Stimulated activated CD8-positive, alpha-beta memory T cell treated with anti-CD3 and anti-CD28 coated beads, Interleukin-4, amount 100 ng/mL, for 4 hours (primary cell): ENCODE measurements around the gene RGS3.

Experiments used
- DNase-seq, 2 donors: peaks; one replicate each; pipeline ENCODE4 v3.0.0-alpha.2; 2020; ENCODE audit warnings: low read depth in 2 of 2, low spot score in 1 of 2

RGS3 gene

DNA sequence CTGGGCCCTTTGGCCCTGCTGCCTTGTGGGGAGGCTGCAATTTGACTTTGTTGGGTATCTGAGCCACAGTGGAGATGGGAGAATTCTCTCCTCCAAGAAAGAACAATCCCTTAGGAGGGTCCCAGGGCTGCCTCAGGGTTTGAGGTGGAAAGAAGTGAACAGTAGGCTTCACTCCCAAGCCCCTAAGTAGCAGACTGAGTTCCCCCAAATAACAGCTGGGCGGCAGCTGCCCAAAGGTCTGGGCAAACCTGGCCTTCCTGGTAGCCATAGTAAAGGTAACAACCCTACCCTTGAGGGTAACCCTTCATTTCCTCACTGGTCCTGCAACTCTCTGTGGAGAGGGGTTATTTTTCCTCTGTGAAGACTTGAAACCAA is 746 bp downstream of the RGS3 start:
- no peak for DNase-seq

DNA sequence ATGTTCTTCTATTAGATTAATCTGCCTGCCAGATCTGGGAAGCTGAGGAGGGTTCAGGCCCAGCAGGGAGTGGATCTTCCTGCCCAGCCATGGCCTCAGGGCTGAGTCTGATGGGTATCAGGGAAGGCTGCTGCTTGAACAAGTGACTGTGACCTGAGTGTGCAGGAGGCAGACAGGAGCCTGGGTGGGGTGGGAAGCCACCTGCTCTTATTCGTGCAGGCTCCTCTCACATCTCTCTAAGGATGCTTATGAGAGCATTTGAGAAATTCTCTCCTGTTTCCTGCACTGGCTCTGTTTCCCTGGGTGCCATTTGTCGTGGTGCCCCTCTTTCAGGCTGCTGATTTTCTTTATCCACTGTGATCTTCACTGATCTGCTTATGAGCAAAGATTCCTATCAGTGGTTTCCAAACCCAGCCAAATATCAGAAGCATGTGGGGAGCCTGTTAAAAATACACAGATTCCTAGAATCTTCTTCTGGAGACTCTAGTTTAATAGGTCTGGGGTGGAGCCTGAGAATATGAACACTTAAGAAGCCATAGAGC is 2.1 kb downstream of the RGS3 start:
- DNase-seq = no peak

DNA sequence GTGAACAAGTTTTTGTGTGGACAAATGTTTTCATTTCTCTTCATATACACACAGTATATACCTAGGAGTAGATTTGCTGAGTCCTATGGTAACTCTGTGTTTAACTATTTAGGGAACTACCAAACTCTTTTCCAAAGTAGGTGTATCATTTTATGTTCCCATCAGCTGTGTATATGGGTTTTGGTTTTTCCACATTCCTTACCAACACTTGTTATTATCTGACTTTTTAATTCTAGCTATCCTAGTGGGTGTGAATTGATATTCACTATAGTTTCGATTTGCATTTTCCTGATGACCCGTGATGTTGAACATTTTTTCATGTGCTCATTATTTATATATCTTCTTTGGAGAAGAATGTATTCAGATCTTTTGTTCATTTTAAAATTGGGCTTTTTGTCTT is 3.7 kb downstream of the RGS3 start:
- no peak for DNase-seq

DNA sequence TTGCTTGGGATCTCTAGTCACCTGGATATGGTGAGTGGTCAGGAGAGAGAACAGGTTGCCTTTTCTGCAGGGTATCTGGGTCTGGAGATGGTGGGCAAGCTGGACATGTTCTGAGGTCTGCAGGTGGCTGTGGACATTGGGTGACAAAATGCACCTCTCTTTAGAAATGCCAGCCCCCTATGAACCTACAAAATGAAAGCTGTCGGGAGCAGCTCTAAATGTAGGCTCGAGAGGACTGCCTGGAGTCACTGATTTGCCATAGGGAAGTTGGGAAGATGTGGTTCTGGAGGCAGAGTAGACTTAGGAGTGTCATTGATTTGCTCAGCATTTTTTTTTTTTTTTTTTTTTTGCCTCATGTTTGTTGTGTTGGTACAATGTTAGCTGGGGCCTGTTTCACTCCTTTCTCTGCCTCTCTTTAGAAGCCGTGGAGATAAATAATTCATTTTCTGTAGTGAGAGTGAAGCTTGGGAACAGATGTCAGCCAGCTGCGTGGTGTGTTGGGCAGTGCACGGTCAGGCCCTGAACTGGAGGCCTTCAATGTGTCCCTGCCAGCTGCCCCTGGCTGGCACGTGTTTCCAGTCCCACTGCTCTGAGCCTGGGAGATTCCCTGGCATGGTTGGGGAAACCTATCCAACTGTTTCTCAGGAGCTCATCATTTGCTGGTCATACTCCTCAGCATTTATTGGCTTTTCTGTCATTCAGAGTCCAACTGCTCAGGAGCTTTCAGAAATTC is 5.4 kb downstream of the RGS3 start:
- DNase-seq = no peak

DNA sequence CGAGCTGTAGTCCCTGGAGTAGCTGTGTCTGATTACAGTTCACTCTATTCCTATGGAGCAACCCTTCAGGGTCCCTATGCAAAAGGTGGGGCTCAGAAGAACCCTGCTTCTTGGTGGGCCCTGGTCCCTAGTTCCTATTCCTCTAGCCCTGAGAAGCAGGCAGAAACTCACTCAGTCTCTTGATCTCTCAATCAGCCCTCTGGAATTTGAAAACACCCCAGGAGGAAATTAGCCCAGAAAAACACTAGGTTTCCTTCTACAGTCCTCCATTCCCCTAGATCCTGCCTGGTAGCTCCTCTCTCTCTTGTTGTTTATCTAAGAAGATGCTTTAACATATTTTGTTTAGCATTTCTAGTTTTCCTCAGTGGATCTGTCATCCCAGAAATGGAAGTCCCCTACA is 7.6 kb downstream of the RGS3 start:
- no peak for DNase-seq

DNA sequence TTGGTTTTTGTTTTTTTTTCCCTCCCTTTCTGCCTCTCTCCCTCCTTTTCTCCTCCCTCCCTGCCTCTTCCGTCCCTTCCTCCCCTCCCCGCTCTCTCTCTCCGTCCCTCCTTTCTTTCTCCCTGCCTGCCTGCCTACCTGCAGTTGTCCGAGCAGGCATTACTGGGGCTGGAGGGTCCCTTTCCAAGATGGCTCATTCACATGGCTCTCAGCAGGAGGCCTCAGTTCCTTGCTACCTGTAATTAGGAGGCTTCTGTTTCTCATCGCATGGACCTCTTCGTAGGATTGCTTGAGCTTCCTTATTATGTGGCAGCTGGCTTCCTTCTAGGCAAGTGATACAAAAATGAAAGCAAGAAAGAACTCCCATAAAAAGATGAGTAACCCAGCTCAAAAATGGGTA is 8.0 kb downstream of the RGS3 start:
- DNase-seq = no peak

DNA sequence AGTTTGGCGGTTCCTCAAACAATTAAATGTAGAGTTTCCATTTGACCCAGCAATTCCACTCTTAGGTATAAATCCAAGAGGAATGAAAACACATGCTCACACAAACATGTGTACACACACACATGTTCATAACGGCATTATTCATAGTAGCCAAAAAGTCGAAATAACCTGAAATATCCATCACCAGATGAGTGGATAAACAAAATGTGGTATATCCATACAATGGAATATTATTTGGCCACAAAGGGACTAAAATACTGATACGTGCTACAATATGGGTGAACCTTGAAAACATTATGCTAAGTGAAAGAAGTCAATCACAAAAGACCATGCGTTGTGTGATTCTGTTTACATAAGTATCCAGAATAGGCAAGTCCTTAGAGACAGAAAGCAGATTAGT is 8.7 kb downstream of the RGS3 start:
- no peak for DNase-seq

DNA sequence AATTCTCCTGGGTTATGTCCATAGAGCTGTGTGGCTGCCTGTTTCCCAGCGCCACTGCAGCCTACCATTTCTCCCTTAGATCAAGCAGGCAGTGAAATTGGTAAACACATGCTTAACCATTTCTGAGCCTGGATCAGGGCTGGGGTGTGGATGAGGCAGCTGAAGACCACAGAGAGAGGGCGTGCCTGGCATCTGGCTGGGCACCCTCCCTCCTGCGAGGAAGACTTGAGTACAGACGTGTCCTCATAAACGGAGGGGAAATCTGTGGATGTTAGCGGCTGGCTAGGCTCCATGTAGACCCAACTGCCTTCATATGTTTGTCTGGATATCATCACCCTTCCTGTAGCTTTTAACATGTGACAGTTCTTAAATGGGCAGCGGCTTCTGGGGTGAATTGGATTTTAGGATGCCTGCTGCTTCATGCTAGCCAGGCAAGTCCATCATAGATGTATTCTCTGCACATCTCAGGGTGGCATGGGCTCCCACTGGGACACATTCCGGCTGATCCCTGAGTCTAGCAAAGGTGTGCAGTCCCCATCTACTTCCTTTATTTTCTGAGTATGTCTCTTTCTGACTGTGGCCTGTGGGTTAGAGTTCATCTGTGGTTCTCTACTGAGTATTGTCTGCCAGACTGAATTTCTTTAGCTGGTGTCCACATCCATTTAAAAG is 11.0 kb downstream of the RGS3 start:
- no peak for DNase-seq

DNA sequence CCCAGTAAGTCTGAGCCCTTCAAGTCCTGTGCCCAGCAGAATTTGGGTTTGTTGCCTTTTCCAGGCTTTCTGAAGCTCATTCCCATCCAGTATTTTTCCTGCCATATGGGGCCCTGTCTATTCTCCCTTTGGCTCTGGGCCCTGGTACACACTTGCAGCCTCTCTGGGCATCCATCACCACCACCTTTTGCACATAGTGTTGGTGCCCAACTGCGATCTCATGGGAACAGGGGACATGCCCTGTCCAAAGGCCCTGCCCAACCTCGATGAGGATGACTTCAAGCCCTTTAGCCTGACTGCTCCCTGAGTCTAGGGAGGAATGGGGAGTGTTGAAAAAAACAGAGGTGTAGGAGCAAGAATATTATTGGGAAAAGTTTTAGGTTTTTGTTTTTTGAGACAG is 11.5 kb downstream of the RGS3 start:
- DNase-seq = no peak

DNA sequence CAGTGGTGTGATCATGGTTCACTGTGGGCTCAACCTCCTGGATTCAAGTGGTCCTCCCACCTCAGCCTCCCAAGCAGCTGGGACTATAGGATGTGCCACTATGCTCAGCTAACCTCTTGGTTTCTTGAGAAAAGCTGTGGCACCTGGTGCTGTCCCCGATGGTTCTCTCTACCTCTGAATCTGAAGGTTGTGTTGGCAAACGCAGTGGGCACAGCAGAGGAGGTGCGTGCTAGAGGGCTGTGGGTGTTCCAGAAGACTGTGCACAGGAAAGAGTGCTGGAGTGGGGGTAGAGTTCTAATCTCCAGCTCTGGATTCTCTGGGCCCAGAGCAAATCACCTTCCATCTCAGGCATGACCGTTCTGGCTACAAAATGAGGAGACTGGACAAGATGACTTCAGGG is 12.5 kb downstream of the RGS3 start:
- DNase-seq = no peak

DNA sequence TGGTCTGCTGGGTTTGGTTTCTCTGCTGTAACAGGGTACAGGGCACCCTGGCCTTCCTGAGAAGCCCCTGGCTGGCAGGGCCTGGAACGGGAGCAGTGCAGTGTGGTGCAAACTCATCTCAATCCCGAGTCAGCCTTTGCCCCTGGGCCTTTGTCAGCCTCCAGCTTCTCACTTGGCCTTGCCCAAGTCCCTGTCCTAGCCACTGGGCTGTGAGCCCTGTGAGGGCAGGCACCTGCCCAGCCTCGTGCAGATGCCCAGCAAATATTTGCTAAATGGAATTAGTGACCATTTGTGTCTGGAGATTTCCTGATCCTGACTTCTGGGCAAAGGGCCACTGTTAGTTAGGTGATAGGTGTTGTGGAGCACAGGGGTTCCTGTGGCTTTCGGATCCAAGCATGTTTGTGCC is 13.0 kb downstream of the RGS3 start:
- DNase-seq = no peak

DNA sequence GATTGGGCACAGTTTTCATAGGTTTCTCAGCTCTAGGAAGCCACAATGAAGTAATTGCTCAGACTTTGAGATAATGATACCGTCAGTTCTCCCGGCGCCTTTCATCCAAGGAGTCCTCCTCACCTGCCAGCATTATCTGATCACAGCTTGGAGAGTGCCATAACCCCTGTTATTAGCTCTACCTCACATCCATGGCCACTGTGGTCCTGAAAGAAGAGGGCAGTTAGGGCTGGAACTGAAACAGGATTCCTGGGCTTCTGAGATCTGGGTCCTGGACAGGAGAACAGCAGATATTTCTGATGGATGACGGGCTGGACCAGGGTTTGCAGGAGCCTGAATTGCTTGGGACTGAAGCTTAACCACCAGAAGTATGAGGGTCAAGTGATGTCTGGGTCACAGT is 13.5 kb downstream of the RGS3 start:
- DNase-seq = no peak

DNA sequence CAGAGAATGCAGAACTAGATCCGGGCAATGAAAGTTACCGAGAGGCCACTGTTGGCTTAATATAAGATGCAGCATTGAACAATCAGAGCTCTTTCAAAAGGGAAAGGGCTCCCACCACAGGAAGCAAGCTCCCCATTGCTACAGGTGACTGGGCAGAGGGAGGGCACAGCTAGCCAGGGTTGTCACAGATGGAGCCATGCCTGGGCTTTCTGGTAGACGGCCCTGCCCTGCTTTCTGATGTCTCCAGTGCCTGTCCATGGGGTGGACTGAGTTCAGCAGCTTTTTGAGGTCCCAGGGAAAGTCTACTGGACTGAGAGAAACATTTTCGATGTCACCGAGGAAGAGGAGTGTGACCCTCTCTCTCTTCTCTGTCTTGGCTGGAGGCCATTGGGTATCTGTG is 14.1 kb downstream of the RGS3 start:
- no peak for DNase-seq

DNA sequence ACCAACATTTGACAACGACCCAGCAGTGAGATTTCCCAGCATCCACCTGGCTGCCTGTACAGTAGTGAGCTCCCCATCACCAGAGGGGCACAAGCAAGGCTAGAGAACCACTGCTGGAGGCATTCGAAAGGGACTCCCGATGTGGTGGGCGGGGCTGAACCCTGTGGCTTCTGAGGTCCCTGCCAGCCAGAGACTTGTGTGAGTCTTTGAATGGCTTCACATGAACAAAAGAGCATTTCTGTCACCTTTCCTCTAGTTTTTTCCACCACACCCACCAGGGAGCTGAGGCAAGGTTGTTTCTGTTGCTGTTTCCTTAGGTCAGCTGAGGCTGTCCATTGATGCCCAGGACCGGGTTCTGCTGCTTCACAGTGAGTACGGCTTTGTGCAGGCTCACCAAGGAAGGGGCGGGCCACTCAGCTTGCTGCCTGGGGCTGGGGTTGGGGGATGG is 15.7 kb downstream of the RGS3 start:
- peak in 1 of 2 donors; percentile 14 for DNase-seq

DNA sequence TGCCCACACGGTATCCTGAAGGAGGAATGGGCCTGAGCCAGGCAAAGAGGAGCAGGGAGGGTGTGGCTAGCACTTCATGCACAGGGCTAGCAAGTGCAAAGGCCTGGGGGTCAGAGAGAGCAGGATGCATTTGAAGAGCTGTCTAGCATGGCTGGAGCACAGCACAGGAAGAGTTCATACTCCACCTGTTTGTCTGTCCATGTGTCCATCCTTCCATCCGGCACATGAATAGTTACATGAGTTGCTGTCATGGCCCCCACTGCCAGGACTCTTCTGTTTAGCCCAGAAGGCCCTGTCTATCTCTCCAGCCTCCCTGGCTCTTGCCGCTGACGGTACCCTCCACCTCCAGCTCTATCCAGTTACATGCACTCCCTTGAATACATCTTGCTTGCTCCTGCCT is 17.1 kb downstream of the RGS3 start:
- no peak for DNase-seq

DNA sequence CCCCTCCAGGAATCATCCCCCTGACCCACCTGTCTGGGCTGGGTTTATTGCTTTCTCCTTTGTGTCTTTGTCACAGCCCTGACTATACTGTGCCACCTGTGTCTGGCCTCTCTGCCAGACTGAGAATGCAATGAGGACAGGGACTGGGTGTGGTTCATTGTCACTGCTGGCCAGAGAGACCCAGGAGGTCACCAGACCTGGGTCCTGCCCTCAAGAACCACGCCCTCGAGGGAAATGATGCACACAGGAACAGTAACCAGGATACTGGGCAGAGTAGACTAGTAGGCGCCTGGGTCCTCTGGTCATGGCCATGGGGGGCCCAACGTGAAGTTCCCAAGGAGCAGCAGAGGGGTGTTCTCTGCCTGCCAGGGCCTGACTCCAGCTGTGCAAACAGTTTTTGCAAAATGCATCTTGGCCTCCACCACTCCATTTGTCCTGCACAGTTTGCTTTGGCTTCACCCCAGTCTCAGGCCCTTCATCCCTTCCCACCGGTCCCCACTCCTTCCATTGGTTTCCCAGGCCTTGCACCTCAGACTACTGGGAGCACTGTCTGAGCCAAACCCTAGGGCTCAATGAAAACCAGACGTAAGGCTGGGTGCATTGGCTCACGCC is 17.8 kb downstream of the RGS3 start:
- no peak for DNase-seq

DNA sequence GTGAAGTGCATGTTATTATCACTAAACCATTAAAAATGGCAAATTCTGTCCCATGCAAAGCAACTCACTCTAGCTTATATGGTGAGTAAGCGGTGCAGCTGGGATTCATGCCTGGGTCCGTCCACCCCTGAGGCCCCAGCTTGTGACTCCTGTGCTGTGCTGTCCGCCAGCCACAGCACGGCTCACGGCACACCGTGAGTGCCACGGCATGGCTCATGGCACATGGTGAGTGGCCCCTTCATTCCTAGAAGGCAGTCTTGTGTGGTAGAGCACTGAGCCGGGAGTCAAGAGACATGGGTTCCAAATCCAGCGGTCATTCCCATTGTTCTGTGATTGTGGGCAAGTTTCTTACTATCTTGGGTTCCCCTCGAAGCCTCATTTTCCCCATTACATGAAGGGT is 18.8 kb downstream of the RGS3 start:
- no peak for DNase-seq

DNA sequence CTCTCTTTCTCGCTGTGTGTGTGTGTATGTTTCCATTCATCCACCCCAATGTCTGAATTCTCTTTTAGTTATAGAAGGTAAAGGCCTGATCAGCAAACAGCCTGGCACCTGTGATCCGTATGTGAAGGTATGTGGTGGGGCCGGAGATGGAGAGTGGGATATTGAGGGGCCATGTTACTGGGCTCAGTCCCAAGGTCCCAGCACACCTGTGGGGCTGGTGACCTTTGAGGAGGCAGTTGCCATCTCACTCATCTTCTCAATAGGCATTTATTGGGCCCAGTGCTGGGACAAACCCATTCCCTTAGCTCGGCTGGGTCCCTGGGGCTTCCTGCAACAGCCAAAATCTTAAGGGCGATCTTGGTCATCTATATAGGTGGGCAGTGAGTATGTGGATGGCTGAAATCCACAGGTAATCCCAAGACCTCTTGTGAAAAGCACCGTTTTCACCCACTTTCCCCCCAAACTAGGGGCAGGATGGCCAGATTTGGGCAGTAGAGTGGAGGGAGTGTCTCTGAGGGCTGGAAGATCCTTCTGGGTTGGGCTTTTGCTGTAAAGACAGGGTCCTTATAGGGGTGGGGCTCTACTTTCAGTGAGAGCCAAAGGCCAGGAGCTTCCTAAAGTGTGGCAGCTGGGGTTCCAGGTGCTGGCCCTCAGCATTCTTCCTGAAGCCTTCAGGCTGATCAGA is 19.6 kb downstream of the RGS3 start:
- DNase-seq = no peak

DNA sequence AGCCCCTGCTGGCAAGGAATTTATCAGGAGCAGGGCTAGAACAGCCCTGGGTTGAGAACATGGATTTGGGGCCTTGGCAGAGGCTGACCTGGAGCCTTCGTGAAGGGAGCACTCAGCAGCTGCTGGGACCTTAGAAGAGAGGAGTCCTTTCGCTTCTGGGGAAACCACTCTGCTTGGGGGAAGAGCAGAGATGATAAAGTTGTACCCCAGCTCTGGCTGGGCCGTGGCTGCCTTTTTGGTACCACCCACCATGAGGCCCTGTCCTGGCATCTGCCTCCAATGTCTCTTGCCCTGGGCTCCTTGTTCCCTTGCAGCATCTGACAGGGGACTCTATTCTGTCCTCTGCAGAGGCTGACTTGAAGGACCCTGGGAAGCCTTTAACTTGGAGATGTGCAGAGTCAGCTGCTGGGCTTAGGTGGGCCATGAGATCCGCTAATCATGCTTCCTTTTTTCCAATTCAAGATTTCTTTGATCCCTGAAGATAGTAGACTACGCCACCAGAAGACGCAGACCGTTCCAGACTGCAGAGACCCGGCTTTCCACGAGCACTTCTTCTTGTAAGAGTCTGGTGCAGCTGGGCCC is 20.2 kb downstream of the RGS3 start:
- DNase-seq = no peak

DNA sequence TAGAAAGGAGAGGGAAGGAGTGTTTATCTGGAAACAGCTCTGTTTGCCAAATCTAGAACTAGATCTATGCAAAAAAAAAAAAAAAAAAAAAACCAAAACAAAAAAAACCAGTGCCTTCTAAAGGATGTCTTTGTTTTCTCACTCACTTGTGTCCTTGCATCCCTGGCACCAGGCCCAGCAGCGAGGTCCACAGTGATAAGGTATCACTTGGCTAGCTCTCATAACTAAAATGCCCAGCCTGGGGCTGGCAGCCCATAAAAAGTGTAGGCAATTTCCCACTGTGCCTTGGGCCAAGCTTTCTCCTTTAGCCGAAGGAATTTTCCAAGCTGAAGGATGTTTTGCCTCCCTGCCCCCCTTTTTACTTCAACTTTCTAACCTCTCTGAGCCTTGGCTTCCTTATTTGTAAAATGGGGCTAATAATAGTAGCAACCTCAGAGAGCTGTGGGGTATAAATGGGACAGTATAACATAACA is 20.8 kb downstream of the RGS3 start:
- no peak for DNase-seq

DNA sequence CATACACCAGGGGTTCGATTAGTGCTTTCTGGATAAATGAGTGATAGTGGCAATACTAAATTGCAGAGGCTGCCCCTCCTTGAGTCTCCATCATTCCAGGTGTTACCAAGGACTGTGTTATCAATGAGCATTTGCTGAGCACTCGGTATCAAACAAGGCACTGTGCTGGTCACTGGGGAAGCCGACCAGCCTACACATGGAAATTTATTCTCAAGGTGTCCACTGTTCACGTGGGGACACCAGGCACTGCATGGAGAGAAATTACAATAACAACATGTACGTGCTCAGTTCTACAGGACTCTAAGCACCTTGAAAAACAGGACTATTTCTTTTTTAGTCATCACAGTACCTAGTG is 22.2 kb downstream of the RGS3 start:
- DNase-seq = no peak
